ENCODE measurements around the gene RNF217.

RNF217 gene

DNA sequence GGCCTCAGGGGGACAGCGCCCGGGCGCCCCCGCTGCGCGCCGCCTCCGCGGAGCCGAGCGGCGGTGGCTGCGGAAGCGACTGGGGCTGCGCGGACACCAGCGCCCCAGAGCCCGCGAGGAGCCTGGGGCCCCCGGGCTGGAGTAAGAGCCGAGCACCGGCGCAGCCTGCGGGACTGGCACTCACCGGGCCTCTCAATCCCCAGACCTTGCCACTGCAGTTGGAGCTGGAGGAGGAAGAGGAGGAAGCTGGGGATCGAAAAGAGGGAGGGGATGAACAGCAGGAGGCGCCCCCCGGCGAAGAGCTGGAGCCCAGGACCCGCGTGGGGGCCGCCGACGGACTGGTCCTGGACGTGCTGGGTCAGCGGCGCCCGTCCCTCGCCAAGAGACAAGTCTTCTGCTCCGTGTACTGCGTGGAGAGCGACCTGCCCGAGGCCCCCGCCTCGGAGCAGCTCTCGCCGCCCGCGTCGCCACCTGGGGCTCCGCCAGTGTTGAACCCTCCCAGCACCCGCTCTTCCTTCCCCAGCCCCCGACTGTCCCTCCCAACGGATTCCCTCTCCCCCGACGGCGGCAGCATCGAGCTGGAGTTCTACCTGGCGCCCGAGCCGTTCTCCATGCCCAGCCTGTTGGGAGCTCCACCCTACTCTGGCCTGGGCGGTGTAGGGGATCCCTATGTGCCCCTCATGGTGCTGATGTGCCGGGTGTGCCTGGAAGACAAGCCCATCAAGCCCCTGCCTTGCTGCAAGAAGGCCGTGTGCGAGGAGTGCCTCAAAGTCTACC, 590 bp downstream of the RNF217 start:
- in situ Hi-C loops (cut with HindIII; ENCODE audit: low sequenced_read_pairs): loop anchor here (25.0 kb wide), 1 partner anchor 149 kb away; no protein-coding TSS in a partner anchor

DNA sequence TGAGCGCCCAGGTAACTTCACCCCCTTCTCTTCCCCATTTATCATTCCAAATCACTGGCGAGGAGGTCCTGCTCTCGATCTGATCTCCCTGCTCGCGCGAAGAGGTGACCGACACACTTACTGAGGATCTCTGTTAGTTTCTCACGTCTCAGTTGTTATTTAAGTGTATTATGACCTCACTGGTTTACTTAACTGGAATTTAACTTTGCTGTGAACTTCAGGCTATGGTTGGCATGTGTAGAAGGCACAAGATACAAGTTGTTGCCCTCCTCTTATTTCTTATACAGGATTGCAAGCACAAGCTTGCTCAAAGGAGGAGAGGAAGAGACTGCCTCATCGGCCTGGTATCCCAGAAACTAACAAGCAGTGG, 1.2 kb downstream of the RNF217 start:
- in situ Hi-C loops (cut with HindIII; ENCODE audit: low sequenced_read_pairs): loop anchor here (25.0 kb wide), 1 partner anchor 149 kb away; no protein-coding TSS in a partner anchor

DNA sequence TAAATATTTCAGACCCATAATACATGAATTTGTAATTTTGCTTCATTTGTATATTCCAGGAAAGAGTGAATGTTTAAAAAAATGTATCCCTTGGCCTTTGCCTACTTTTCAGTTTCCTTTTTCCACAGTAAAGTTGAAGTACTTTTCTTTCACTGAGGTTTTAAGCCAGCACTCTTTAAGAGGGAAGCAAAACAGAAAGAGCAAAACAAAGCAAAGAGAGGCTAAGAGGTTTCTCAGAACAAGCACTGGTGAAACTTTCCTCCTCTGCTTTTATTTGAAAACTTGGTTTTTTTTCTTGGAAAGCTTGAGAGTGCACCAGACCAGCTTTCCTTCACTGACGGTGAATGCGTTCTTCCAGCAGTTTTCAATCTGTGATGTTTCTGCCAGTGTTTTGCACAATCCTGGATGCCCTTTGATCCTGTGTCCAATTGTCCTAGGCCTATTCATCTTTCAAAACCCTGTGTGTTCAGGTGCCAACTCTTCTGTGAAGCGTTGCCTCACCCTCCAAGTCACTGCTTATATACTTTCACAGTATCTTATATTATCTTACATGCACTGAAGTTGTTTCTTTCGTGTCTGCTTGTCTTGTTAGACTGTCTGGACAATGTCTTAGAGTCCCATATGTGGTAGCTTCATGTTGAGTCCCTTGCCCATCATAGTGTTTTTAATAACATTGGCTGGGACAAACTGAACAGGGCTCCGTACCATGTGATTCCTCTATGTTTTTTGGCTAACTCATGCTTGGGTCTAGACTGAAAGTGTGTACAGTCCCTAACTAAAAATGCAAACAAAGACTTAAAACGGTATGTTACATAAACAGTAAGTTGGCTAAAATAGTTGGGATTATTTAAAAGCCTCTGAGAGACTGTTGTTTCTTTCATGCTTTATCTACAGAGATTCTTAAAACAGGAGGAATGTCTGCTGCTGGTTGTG, 1.9 kb downstream of the RNF217 start:
- in situ Hi-C loops (cut with HindIII; ENCODE audit: low sequenced_read_pairs): loop anchor here (25.0 kb wide), 1 partner anchor 148 kb away; no protein-coding TSS in a partner anchor

GRCh38 chr6:124964764-124965105, 2.5 kb downstream of the RNF217 start:
- in situ Hi-C loops (cut with HindIII; ENCODE audit: low sequenced_read_pairs): loop anchor here (25.0 kb wide), 1 partner anchor 148 kb away; no protein-coding TSS in a partner anchor

DNA sequence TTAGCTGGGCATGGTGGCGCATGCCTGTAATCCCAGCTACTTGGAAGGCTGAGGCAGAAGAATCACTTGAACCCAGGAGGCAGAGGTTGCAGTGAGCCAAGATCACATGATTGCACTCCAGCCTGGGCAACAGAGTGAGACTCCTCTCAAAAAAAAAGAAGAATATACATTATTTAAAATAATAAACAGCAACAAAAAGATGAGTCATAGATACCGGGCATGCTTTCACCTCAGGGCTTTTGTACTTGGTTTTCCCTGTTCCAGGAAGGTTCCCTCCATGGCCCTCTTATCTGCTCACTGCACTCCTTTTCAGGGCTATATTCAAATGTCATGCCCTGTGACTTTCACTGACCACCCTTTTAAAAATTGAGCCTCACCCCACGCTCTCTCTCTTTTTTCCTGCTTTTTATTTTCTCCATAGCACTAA, 3.2 kb downstream of the RNF217 start:
- in situ Hi-C loops (cut with HindIII; ENCODE audit: low sequenced_read_pairs): loop anchor here (25.0 kb wide), 1 partner anchor 147 kb away; no protein-coding TSS in a partner anchor

DNA sequence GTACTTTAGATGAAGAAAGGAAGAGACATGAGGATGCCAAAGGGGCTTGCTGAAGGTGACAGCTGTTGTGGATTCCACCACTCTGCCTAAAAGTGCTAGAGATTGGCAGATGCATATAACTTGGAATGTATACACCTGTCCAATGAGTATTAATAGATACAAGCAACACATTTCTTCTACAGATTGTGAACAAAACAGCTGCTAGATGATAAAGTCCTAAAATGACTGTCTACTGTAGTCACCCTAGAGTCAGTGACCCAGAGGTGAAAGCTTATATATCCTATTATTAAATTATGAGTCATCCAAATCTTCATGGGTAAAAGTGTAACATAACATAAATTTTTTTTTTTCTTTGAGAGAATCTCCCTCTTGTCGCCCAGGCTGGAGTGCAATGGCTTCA, 5.2 kb downstream of the RNF217 start:
- in situ Hi-C loops (cut with HindIII; ENCODE audit: low sequenced_read_pairs): loop anchor here (25.0 kb wide), 1 partner anchor 145 kb away; no protein-coding TSS in a partner anchor

- in situ Hi-C loops (cut with HindIII; ENCODE audit: low sequenced_read_pairs): loop anchor here (25.0 kb wide), 1 partner anchor 144 kb away; no protein-coding TSS in a partner anchor
Observed at GRCh38 chr6:124968401-124968800, 6.2 kb downstream of the RNF217 start.

GRCh38 chr6:124970243-124970642, 8.0 kb downstream of the RNF217 start:
- in situ Hi-C loops (cut with HindIII; ENCODE audit: low sequenced_read_pairs): loop anchor here (25.0 kb wide), 1 partner anchor 142 kb away; no protein-coding TSS in a partner anchor

- in situ Hi-C loops (cut with HindIII; ENCODE audit: low sequenced_read_pairs): loop anchor here (25.0 kb wide), 1 partner anchor 142 kb away; no protein-coding TSS in a partner anchor
Observed at GRCh38 chr6:124970763-124971162, 8.5 kb downstream of the RNF217 start.

DNA sequence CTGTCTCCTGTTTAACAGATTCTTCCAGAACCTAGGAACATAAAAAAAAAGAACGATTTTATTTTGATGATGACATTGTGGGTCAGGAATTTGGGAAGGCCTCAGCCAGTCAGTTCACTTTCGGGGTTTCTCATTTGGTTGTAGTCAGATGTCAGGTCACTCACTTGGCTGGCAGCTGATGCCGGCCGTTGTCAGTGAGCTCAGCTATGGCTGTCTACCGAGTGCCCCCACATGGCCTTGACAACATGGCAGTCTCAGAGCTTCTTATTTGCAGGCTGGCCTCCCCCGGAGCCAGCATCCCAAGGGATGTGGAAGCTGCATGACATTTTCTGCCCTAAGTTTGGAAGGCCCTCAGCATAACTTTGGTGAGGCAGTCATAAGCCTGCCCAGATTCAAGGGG, 11.5 kb downstream of the RNF217 start:
- in situ Hi-C loops (cut with HindIII; ENCODE audit: low sequenced_read_pairs): loop anchor here (25.0 kb wide), 1 partner anchor 139 kb away; no protein-coding TSS in a partner anchor

DNA sequence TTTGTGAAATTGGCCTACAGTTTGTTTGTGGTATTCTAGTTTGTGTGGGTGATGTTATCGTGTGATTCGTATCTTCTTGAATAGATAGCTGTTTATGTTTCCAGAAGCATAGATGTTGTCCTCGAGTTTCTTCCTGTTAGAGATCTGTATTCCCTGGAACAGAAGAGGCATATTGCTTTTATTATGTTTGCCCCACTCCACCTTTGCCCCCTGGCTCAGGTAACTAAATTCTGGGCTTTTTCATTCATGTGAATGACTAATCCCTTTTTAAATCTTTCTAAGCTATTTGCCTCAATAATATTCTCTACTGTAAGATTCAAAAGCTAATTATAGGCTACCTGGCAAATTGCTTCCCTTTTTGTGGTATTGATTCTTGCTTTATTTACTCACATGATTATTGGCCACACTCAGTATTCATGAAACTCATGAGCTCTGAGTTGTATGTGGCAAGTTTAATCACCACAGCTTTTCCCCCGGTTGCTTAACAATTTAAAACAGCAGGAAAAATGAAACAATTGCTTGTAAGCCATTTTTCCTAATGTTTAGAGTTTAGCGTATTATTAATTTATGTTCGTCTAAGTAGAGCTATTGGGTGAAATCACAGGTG, 12.6 kb downstream of the RNF217 start:
- in situ Hi-C loops (cut with HindIII; ENCODE audit: low sequenced_read_pairs): loop anchor here (25.0 kb wide), 1 partner anchor 137 kb away; no protein-coding TSS in a partner anchor

- in situ Hi-C loops (cut with HindIII; ENCODE audit: low sequenced_read_pairs): no loop called here
Observed at GRCh38 chr6:124977067-124977908, 15.1 kb downstream of the RNF217 start.

DNA sequence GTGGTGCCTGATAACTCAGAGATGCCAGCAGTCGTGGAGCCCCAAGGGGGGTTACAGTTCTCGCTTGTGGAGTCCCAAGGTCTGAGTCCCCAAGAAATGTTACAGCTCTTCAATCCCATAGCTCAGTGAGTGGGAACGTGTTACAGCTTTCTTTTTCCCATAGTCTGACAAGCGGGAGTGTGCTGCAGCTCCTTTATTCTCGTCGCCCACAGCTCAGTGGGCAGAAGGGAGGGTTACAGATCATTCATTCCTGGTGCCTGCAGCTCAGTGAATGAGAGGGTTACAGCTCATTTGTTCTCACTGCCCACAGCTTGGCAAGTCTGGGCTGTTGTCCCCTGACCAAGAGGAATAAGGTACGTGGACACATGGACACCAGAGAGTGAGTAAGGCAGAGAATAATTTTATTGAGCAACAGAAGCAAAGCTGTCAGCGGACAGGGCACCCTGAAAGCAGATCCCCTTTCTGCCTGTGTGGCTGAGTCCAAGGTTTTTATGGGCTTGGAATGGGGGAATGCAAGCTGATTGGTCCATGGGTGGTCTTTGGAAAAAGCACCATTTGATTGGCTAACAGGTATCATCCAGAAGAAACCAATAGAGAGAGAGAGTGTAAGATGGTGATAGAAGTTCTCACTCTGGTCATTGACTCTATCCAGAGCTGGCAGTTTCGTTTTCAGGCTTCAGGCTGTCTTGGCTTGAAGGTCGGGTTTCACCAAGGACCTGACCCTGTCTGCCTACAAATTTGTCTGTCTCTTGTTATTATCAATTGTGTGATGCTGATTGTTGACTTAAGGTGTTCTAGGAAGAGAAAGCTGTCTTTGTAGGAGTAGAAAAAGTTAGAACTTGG, 16.4 kb downstream of the RNF217 start:
- in situ Hi-C loops (cut with HindIII; ENCODE audit: low sequenced_read_pairs): no loop called here

DNA sequence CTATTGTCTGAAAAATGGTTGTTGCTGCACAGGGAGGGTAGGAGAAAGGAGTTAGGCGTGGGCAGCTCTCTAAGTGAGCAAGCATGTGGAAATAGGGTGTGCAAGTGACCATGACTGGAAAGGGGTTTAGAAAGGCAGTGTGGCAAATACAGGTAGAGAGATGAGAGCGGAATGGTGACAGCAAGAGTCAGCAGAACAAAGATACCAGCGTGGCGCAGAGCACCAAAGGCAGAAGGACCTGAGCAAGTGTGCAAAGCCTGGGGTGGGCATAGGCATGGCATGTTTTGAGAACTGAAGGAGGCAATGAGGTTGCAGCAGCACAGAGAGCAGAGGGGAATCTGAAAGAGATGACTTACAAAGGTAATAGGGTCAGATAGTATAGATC, 17.0 kb downstream of the RNF217 start:
- in situ Hi-C loops (cut with HindIII; ENCODE audit: low sequenced_read_pairs): no loop called here

DNA sequence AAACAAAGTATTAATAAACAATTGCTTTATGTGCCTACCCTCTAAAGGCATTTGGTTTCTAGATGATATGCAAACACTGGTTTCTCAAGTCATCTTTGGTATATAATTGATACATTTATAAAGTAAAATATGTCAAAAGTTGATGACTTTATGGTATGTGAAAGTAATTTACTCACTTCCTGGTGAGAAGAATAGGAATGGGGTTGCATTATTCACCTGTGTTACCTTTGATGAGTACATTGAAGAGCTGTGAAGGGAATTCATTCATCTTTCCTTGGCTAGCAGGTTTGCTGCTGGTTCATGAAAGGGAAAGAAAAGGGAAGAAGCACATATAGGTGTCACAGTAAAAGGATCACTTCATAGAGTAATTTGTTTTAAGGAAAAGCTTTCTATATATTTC, 20.4 kb downstream of the RNF217 start:
- in situ Hi-C loops (cut with HindIII; ENCODE audit: low sequenced_read_pairs): no loop called here

DNA sequence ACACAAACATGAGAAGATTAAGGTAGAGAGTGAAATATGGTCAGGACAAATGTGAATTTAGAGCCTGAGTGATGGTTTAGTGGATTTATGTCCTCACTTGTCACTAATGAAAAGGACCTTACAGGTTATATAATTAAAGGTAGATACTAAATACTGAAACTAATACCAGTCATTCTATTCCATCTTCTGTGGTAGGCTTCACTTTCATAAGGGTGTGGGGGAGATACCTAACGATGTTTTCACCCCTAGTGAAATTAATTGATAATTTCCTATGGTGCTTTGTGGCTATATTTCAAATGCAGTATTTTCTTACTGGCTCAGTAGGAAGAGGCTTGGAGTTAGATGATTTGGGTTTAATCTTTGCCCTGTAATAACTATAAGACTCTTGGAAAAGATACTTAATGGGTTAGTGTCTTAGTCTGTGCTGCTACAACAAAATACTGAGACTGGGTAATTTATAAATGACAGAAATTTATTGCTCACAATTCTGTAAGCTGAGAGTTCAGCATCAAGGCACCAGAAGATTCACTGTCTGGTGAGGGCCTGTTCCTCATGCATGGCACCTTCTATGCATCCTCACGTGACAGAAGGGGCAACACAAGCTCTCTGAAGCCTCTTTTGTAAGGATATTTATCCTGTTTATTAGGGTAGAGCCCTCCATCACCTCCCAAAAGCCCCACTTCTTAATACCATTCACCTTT, 21.3 kb downstream of the RNF217 start:
- in situ Hi-C loops (cut with HindIII; ENCODE audit: low sequenced_read_pairs): no loop called here

GRCh38 chr6:124984668-124985338, 22.6 kb downstream of the RNF217 start:
- in situ Hi-C loops (cut with HindIII; ENCODE audit: low sequenced_read_pairs): no loop called here

GRCh38 chr6:124986164-124986563, 23.9 kb downstream of the RNF217 start:
- in situ Hi-C loops (cut with HindIII; ENCODE audit: low sequenced_read_pairs): no loop called here

All from endothelial cell of hepatic sinusoid (primary cell).